GM11168 (cell line): Measurements from ENCODE around the gene MAPK7.

Experiments
- in situ Hi-C: fragments of 300-500 bp; cut with MboI; formaldehyde crosslinking; loops from one replicate; pipeline ENCODE4 v1.12.0; 2022; ENCODE audit warnings: low sequenced_read_pairs; ENCODE audit not compliant: unreplicated experiment

MAPK7 gene

GRCh38 chr17:19410091-19410490, 31.8 kb downstream of the MAPK7 start:
- in situ Hi-C loops = no loop called here

- in situ Hi-C loops = no loop called here
Measured at GRCh38 chr17:19410875-19411620, 32.8 kb downstream of the MAPK7 start, which contains the start of gene RNF112. Gene RNF112, plus strand, starts transcription at chr17:19411232. Its CDS starts 177 bp downstream, at chr17:19411409.

- in situ Hi-C loops = no loop called here
Measured at GRCh38 chr17:19411631-19412030, 33.3 kb downstream of the MAPK7 start.

- in situ Hi-C loops = no loop called here
Measured at GRCh38 chr17:19412510-19412909, 34.2 kb downstream of the MAPK7 start.

- in situ Hi-C loops = no loop called here
Measured at GRCh38 chr17:19412984-19413383, 34.7 kb downstream of the MAPK7 start.

- in situ Hi-C loops = no loop called here
Measured at GRCh38 chr17:19413761-19414160, 35.5 kb downstream of the MAPK7 start.

- in situ Hi-C loops = no loop called here
Measured at GRCh38 chr17:19414396-19415280, 36.3 kb downstream of the MAPK7 start.

GRCh38 chr17:19415311-19415710, 37.0 kb downstream of the MAPK7 start:
- in situ Hi-C loops = no loop called here

GRCh38 chr17:19415806-19416775, 37.8 kb downstream of the MAPK7 start:
- in situ Hi-C loops = no loop called here

GRCh38 chr17:19417611-19418010, 39.3 kb downstream of the MAPK7 start:
- in situ Hi-C loops = no loop called here

- in situ Hi-C loops = no loop called here
Measured at GRCh38 chr17:19418251-19418992, 40.1 kb downstream of the MAPK7 start.

GRCh38 chr17:19421219-19421618, 42.9 kb downstream of the MAPK7 start:
- in situ Hi-C loops = no loop called here

GRCh38 chr17:19421926-19422325, 43.6 kb downstream of the MAPK7 start:
- in situ Hi-C loops = no loop called here

GRCh38 chr17:19424934-19425868, 46.9 kb downstream of the MAPK7 start:
- in situ Hi-C loops = no loop called here

- in situ Hi-C loops = no loop called here
Measured at GRCh38 chr17:19426631-19427030, 48.3 kb downstream of the MAPK7 start.

GRCh38 chr17:19431691-19432090, 53.4 kb downstream of the MAPK7 start:
- in situ Hi-C loops = no loop called here
